ENCODE measurements around the gene CACNA1C. TPM values are rescaled to one million over a fixed set of nuclear protein-coding genes. Genes with fewer than 3 reads are reported as not detected.

Gene CACNA1C
- total and polyA plus RNA-seq, 2 donors (not counting 1 experiment from before 2014, with no cell fraction given) = 0.01 to 0.02 TPM

- no peak overlapping the region for H3K4me2 ChIP-seq (replicated peaks; ENCODE audit: low read depth, low read length, poor library complexity, severe bottlenecking)
- no peaks in the 10 kb centered on the region for H3K9me3 Mint-ChIP-seq (ENCODE audit: insufficient read depth)
- H3K4me3 ChIP-seq (ENCODE audit: control extremely low read depth in 1 of 5, extremely low read depth in 1 of 5, insufficient read depth in 1 of 5, low read depth in 2 of 5, low read length in 4 of 5) = no peak overlapping the region
- 88% methylated on average over 10 of the region's 13 CpGs for WGBS (ENCODE audit: insufficient coverage)
- H3K27me3 Mint-ChIP-seq = peaks cover 4% of the 10 kb centered on the region
- no peak for TF ChIP-seq CTCF (IDR thresholded peaks at IDR 0.05)
- TF ChIP-seq EZH2 (IDR thresholded peaks at IDR 0.05; ENCODE audit: borderline replicate concordance, insufficient read depth, low read depth, low read length, poor library complexity, severe bottlenecking) = no peak
- H3K27me3 ChIP-seq (replicated peaks in 1 of 4; ENCODE audit: control extremely low read depth in 1 of 4, control insufficient read depth in 3 of 4, insufficient read depth in 4 of 4, low read length in 3 of 4) = no peaks in the 10 kb centered on the region
- POLR2A ChIA-PET = no interaction called here
- no peak overlapping the region for H3K4me3 Mint-ChIP-seq
- H3K4me1 ChIP-seq (ENCODE audit: control insufficient read depth in 2 of 2, insufficient read depth in 2 of 2, low read length in 2 of 2) = no peaks in the 10 kb centered on the region
- no peak for ATAC-seq (ENCODE audit: low read depth)
- no peaks in the 10 kb centered on the region for H3K36me3 ChIP-seq (replicated peaks in 1 of 2; ENCODE audit: control extremely low read depth in 1 of 2, control insufficient read depth in 1 of 2, extremely low read depth in 1 of 2, insufficient read depth in 2 of 2, low read length in 1 of 2)
- DNase-seq = no peak
- no peak overlapping the region for H3K27ac Mint-ChIP-seq
- H3K9me3 ChIP-seq (ENCODE audit: control extremely low read depth in 1 of 3, control insufficient read depth in 2 of 3, insufficient read depth in 1 of 3, low read length in 2 of 3) = no peaks in the 10 kb centered on the region
- H4K20me1 ChIP-seq (ENCODE audit: control insufficient read depth, insufficient read depth, low read length, poor library complexity, severe bottlenecking) = no peaks in the 10 kb centered on the region
- CTCF ChIA-PET = no interaction called here
- no peaks in the 10 kb centered on the region for H3K4me1 Mint-ChIP-seq
- H3K79me2 ChIP-seq (ENCODE audit: control insufficient read depth, insufficient read depth, low read length) = no peaks in the 10 kb centered on the region
- H3K27ac ChIP-seq (ENCODE audit: low read length in 2 of 2) = no peak overlapping the region
- H2AFZ ChIP-seq (ENCODE audit: insufficient read depth, low read depth, low read length, poor library complexity, severe bottlenecking) = no peak overlapping the region
- no peak overlapping the region for H3K9ac ChIP-seq (ENCODE audit: low read length)
- intact Hi-C loops (cut with micrococcal nuclease) = no loop called here
Observed at GRCh38 chr12:2111826-2112225, 59.0 kb downstream of the CACNA1C start.

GRCh38 chr12:2112401-2112800 is 59.6 kb downstream of the CACNA1C start:
- intact Hi-C loops (cut with micrococcal nuclease) = no loop called here
- no peaks in the 10 kb centered on the region for H3K27me3 ChIP-seq (replicated peaks in 1 of 4; ENCODE audit: control extremely low read depth in 1 of 4, control insufficient read depth in 3 of 4, insufficient read depth in 4 of 4, low read length in 3 of 4)
- Mint-ChIP-seq H3K4me3 (no peak overlapping the region), H3K4me1 (no peaks in the 10 kb centered on the region), H3K27me3 (peaks cover 4% of the 10 kb centered on the region), H3K27ac (no peak overlapping the region), H3K9me3 (ENCODE audit: insufficient read depth) (no peaks in the 10 kb centered on the region)
- CTCF ChIA-PET = no interaction called here
- H3K4me2 ChIP-seq (replicated peaks; ENCODE audit: low read depth, low read length, poor library complexity, severe bottlenecking) = no peak overlapping the region
- H3K9ac ChIP-seq (ENCODE audit: low read length) = no peak overlapping the region
- no peaks in the 10 kb centered on the region for H3K4me1 ChIP-seq (ENCODE audit: control insufficient read depth in 2 of 2, insufficient read depth in 2 of 2, low read length in 2 of 2)
- H3K36me3 ChIP-seq (replicated peaks in 1 of 2; ENCODE audit: control extremely low read depth in 1 of 2, control insufficient read depth in 1 of 2, extremely low read depth in 1 of 2, insufficient read depth in 2 of 2, low read length in 1 of 2) = no peaks in the 10 kb centered on the region
- WGBS (ENCODE audit: insufficient coverage) = 100% methylated on average over 6 of the region's 7 CpGs
- ATAC-seq (ENCODE audit: low read depth) = no peak
- DNase-seq = no peak
- no peaks in the 10 kb centered on the region for H3K79me2 ChIP-seq (ENCODE audit: control insufficient read depth, insufficient read depth, low read length)
- H2AFZ ChIP-seq (ENCODE audit: insufficient read depth, low read depth, low read length, poor library complexity, severe bottlenecking) = no peak overlapping the region
- H4K20me1 ChIP-seq (ENCODE audit: control insufficient read depth, insufficient read depth, low read length, poor library complexity, severe bottlenecking) = no peaks in the 10 kb centered on the region
- TF ChIP-seq CTCF (IDR thresholded peaks at IDR 0.05) = no peak
- no peak for TF ChIP-seq EZH2 (IDR thresholded peaks at IDR 0.05; ENCODE audit: borderline replicate concordance, insufficient read depth, low read depth, low read length, poor library complexity, severe bottlenecking)
- POLR2A ChIA-PET = no interaction called here
- no peak overlapping the region for H3K27ac ChIP-seq (ENCODE audit: low read length in 2 of 2)
- H3K9me3 ChIP-seq (ENCODE audit: control extremely low read depth in 1 of 3, control insufficient read depth in 2 of 3, insufficient read depth in 1 of 3, low read length in 2 of 3) = no peaks in the 10 kb centered on the region
- no peak overlapping the region for H3K4me3 ChIP-seq (ENCODE audit: control extremely low read depth in 1 of 5, extremely low read depth in 1 of 5, insufficient read depth in 1 of 5, low read depth in 2 of 5, low read length in 4 of 5)

Data from B cell (primary cell).